Measurements from ENCODE around the gene TSPAN14.

Gene TSPAN14

GRCh38 chr10:80535671-80536360 lies 81.7 kb downstream of the TSPAN14 start:
- peak; percentile 46 for TF ChIP-seq CTCF (IDR thresholded peaks at IDR 0.05; ENCODE audit: insufficient read depth, low read depth, low read length, missing control alignments)
- DNase-seq (ENCODE audit: low read depth): peak; percentile 47
- peak overlapping the region; percentile 36 for H3K4me3 ChIP-seq (ENCODE audit: low read length)

- H3K4me3 ChIP-seq (ENCODE audit: low read length): peak overlapping the region; percentile 36
- DNase-seq (ENCODE audit: low read depth): no peak
- no peak for TF ChIP-seq CTCF (IDR thresholded peaks at IDR 0.05; ENCODE audit: insufficient read depth, low read depth, low read length, missing control alignments)
These were observed 82.3 kb downstream of the TSPAN14 start for GRCh38 chr10:80536361-80536835.

GRCh38 chr10:80537086-80537735 lies 83.1 kb downstream of the TSPAN14 start:
- DNase-seq (ENCODE audit: low read depth): no peak
- TF ChIP-seq CTCF (IDR thresholded peaks at IDR 0.05; ENCODE audit: insufficient read depth, low read depth, low read length, missing control alignments): no peak
- H3K4me3 ChIP-seq (ENCODE audit: low read length): no peak overlapping the region

GRCh38 chr10:80537736-80538480 lies 83.8 kb downstream of the TSPAN14 start, which contains the start of gene SH2D4B:
Gene SH2D4B (plus strand): TSS chr10:80537902. CDS start chr10:80538332, 430 bp downstream.
- no peak within 1 kb of the TSS for H3K4me3 ChIP-seq (ENCODE audit: low read length)
- no peak for DNase-seq (ENCODE audit: low read depth)
- no peak for TF ChIP-seq CTCF (IDR thresholded peaks at IDR 0.05; ENCODE audit: insufficient read depth, low read depth, low read length, missing control alignments)

- no peak for TF ChIP-seq CTCF (IDR thresholded peaks at IDR 0.05; ENCODE audit: insufficient read depth, low read depth, low read length, missing control alignments)
- H3K4me3 ChIP-seq (ENCODE audit: low read length): no peak overlapping the region
- DNase-seq (ENCODE audit: low read depth): no peak
These were observed 84.5 kb downstream of the TSPAN14 start for GRCh38 chr10:80538481-80539185.

- no peak for TF ChIP-seq CTCF (IDR thresholded peaks at IDR 0.05; ENCODE audit: insufficient read depth, low read depth, low read length, missing control alignments)
- H3K4me3 ChIP-seq (ENCODE audit: low read length): no peak overlapping the region
- no peak for DNase-seq (ENCODE audit: low read depth)
These were observed 85.4 kb downstream of the TSPAN14 start for GRCh38 chr10:80539421-80540031.

Data from epithelial cell of esophagus (primary cell).